ENCODE data around the gene SPON2. TPM values are rescaled to one million over a fixed set of nuclear protein-coding genes. Genes with fewer than 3 reads are reported as not detected.

Gene SPON2
- polyA plus RNA-seq, 6 donors from 2014 or later = 0.56 to 4.1 (median 1.5) TPM

GRCh38 chr4:1179089-1179441 lies 6.7 kb upstream of the SPON2 start:
- no peak overlapping the region for H3K27ac Mint-ChIP-seq
- H3K27me3 Mint-ChIP-seq = peaks cover 0 to 6% (median 0%) of the 10 kb centered on the region in 3 donors
- no peak overlapping the region for H3K4me3 Mint-ChIP-seq
- DNase-seq (no peak), ATAC-seq (ENCODE audit: low read depth in 2 of 2) (no peak)
- peaks cover 8 to 19% (median 15%) of the 10 kb centered on the region in 7 donors for H3K9me3 Mint-ChIP-seq
- H3K36me3 Mint-ChIP-seq = peaks cover 11 to 16% of the 10 kb centered on the region in 2 donors
- peaks cover under 1 to 20% (median 14%) of the 10 kb centered on the region in 3 donors for H3K4me1 Mint-ChIP-seq

GRCh38 chr4:1178300-1179088 lies 6.1 kb upstream of the SPON2 start:
- Mint-ChIP-seq H3K27me3 (peaks cover 0 to 6% (median 0%) of the 10 kb centered on the region in 3 donors), H3K27ac (no peak overlapping the region), H3K4me1 (peaks cover 0 to 14% (median 11%) of the 10 kb centered on the region in 3 donors)

GRCh38 chr4:1177274-1178141 lies 5.1 kb upstream of the SPON2 start:
- peak overlapping the region in 1 of 6 donors; percentile 72 for H3K27ac Mint-ChIP-seq
- H3K4me1 Mint-ChIP-seq = peaks cover 0 to 9% (median 4%) of the 10 kb centered on the region in 3 donors
- ATAC-seq (ENCODE audit: low read depth in 2 of 2) (no peak), DNase-seq (no peak)
- H3K9me3 Mint-ChIP-seq = peaks cover 7 to 19% (median 14%) of the 10 kb centered on the region in 7 donors
- peaks cover 11 to 16% of the 10 kb centered on the region in 2 donors for H3K36me3 Mint-ChIP-seq
- H3K4me3 Mint-ChIP-seq = no peak overlapping the region
- peaks cover 0 to 6% (median 5%) of the 10 kb centered on the region in 3 donors for H3K27me3 Mint-ChIP-seq

More at GRCh38 chr4:1178300-1179088, 6.1 kb upstream of the SPON2 start:
- Mint-ChIP-seq H3K4me3 (no peak overlapping the region), H3K9me3 (peaks cover 8 to 19% (median 15%) of the 10 kb centered on the region in 7 donors), H3K36me3 (peaks cover 11 to 16% of the 10 kb centered on the region in 2 donors)
- no peak for DNase-seq
- ATAC-seq (ENCODE audit: low read depth in 2 of 2) = no peak

DNA sequence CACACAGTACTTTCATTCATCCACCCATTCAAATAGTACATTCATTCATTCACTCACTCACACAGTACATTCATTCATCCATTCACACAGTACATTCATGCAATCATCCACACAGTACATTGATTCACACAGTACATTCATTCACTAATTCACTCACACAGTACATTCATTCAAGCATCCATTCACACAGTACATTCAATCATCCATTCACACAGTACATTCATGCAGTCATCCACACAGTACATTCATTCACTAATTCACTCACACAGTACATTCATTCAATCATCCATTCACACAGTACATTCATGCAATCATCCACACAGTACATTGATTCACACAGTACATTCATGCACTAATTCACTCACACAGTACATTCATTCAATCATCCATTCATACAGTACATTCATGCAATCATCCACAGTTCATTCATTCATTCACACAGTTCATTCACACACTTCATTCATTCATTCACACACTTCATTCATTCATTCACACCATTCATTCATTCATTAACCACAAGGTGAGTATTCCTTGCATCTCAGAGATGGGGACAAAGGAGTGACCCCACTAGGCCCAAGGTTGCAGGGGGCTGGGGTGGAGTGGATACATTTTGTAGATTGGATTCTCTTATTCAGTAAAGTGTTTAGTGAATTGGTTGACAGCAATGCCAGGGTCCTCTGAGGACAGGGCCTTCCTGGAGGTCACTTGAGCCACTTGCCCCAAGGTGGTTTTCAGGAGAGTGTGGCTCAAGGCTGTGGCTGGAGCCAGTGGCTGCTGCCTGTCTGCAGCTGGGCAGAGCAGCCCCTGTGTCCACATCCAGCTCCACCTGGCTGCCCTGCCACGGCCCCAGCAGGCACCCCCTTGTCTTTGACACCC lies 4.3 kb upstream of the SPON2 start:
- peaks cover 6 to 17% (median 12%) of the 10 kb centered on the region in 7 donors for H3K9me3 Mint-ChIP-seq
- ATAC-seq (ENCODE audit: low read depth in 2 of 2) (no peak), DNase-seq (no peak)
- H3K4me1 Mint-ChIP-seq = peaks cover 1 to 6% (median 2%) of the 10 kb centered on the region in 3 donors
- peak overlapping the region in 1 of 8 donors; percentile 5 for H3K4me3 Mint-ChIP-seq
- H3K27ac Mint-ChIP-seq = peak overlapping the region in 1 of 6 donors; percentile 4
- peaks cover 11 to 16% of the 10 kb centered on the region in 2 donors for H3K36me3 Mint-ChIP-seq
- H3K27me3 Mint-ChIP-seq = peaks cover under 1 to 8% (median 6%) of the 10 kb centered on the region in 3 donors

DNA sequence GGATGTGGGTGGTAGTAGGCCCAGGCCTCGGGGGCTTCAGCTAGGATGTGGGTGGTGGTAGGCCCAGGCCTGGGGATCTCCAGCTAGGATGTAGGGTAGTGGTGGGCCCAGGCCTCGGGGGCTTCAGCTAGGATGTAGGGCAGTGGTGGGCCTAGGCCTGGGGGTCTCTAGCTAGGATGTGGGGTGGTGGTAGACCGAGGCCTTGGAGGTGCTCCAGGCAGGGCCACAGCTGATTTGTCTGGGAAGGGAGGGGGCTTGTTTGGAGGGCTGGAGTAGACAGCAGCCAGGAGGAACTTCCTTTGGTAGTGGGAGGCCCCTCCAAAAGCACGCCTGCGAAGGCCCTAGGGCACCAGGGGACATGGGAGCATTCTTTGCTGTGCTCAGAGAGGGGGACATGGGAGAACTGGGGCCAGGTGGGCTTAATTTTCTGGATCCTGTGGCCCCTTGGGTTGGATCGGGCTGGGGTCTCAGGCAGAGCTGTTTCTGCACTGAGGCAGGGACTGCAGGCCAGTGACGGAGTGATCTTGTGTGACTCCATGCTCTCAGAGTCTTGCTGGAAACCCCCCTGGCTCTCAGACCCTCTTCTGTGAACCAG lies 3.3 kb upstream of the SPON2 start:
- Mint-ChIP-seq H3K4me3 (no peak overlapping the region), H3K4me1 (peaks cover 4 to 12% (median 8%) of the 10 kb centered on the region in 3 donors), H3K9me3 (peaks cover 2 to 12% (median 7%) of the 10 kb centered on the region in 7 donors), H3K27ac (peak overlapping the region in 1 of 6 donors; percentile 57), H3K36me3 (peaks cover 5 to 11% of the 10 kb centered on the region in 2 donors), H3K27me3 (peaks cover 6 to 15% (median 8%) of the 10 kb centered on the region in 3 donors)
- no peak for DNase-seq
- ATAC-seq (ENCODE audit: low read depth in 2 of 2) = no peak

DNA sequence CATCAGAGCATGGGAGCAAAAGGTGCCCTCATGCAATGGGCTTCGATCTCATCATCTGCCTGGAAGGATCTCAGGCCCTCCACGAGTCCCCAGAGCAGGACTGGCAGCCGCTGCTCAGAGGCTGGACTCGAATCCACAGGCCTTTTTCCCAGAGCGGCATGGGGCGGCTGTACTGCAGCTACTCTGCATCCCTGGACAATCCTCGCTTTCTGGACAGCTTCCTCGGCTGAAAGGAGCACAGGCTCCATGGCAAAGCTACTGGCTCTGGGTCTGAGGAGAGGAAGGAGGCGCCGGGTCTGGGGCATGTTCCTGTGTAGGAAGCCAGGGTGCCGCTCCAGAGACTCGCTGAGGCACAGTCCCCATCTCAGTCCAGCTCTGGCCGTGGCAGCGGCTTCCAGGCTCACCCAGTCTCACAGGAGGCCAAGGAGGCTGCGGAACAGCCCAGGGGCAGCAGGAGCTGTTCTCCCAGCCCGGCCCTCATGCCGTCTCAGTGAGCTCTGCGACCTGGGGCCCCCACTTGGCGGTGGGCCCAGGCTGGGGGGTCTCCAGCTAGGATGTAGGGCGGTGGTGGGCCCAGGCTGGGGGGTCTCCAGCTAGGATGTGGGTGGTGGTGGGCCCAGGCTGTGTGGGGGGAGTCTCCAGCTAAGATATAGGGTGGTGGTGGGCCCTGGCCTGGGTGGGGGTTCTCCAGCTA lies 2.7 kb upstream of the SPON2 start:
- H3K9me3 Mint-ChIP-seq = peaks cover 0 to 6% (median 2%) of the 10 kb centered on the region in 7 donors
- H3K27me3 Mint-ChIP-seq = peaks cover 6 to 19% (median 8%) of the 10 kb centered on the region in 3 donors
- no peak for ATAC-seq (ENCODE audit: low read depth in 2 of 2)
- H3K36me3 Mint-ChIP-seq = peaks cover 0 to 5% of the 10 kb centered on the region in 2 donors
- no peak for DNase-seq
- peaks cover 7 to 12% (median 8%) of the 10 kb centered on the region in 3 donors for H3K4me1 Mint-ChIP-seq
- H3K4me3 Mint-ChIP-seq = no peak overlapping the region
- peak overlapping the region in 1 of 6 donors; percentile 57 for H3K27ac Mint-ChIP-seq

DNA sequence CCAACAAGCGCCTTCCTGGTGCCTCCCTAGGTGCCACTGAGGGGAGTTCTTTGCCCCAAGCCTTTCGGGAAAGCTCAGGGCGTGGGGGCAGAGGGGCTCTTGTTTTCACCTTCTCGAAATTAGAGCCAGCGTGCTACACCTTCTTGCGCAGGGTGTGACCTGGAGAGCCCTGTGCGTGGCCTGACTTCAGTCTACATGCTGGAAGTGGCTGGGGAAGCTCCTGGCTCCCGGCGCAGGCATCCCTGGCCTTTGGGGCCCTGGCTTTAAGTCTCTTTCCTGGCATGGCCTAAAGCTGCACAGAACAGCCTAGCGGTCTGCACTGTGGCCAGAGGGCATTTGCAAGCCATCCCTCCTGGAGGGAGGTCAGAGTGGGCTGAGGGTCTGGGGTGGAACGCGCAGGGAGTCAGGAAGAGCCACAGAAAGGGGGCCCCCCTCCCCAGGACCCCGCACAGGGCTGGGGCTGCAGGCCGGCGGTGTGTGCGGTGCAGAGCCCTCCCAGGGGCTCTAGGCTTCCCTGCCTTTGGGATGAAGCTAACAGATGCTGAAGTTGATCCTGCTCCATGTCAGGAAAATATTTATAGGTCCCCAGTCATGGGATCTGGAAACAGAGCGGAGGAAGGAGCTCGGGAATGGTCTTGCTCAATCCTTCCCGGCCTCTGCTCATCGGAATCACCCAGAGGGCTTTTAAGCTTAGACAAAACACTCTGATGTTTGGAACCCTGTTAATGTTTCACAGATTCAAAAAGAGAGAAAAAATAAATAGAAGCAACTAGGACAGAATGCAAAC lies 781 bp upstream of the SPON2 start:
- H3K9me3 Mint-ChIP-seq = peaks cover 0 to 2% (median 0%) of the 10 kb centered on the region in 7 donors
- peaks cover 11 to 18% (median 15%) of the 10 kb centered on the region in 3 donors for H3K4me1 Mint-ChIP-seq
- DNase-seq (no peak), ATAC-seq (ENCODE audit: low read depth in 2 of 2) (no peak)
- H3K4me3 Mint-ChIP-seq = peak overlapping the region in 6 of 8 donors; percentile 13 to 82 (median 63)
- H3K27me3 Mint-ChIP-seq = peaks cover 6 to 24% (median 8%) of the 10 kb centered on the region in 3 donors
- H3K27ac Mint-ChIP-seq = peak overlapping the region in 3 of 6 donors; percentile 16 to 72 (median 24)
- no peaks in the 10 kb centered on the region for H3K36me3 Mint-ChIP-seq

GRCh38 chr4:1171311-1172227 lies 814 bp downstream of the SPON2 start:
- no peaks in the 10 kb centered on the region for H3K36me3 Mint-ChIP-seq
- DNase-seq (peak; percentile 63), ATAC-seq (ENCODE audit: low read depth in 2 of 2) (peak; percentile 48)
- H3K4me1 Mint-ChIP-seq = peaks cover 24 to 27% (median 24%) of the 10 kb centered on the region in 3 donors
- H3K27ac Mint-ChIP-seq = peak overlapping the region in 4 of 6 donors; percentile 78 to 90 (median 86)
- H3K4me3 Mint-ChIP-seq = peak overlapping the region; percentile 78 to 90 (median 81)
- peaks cover 0 to 2% (median 0%) of the 10 kb centered on the region in 7 donors for H3K9me3 Mint-ChIP-seq
- peaks cover 5 to 24% (median 8%) of the 10 kb centered on the region in 3 donors for H3K27me3 Mint-ChIP-seq

DNA sequence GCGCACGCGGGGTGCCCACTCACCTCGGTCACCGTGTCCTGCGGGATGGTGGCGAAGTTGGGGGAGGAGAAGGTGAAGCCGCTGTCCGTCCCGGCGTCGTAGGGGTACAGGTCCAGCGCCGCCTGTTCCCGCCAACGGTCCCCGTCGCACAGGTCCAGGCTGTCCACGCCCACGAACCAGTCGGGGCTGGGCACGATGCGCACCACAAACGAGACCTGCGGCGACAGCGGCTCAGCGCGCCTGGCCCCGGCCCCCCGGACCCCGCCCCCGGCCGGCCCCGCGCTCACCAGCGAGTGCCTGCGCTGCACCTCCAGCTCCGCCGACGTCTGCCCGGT lies 1.4 kb downstream of the SPON2 start:
- ATAC-seq (ENCODE audit: low read depth in 2 of 2) (no peak), DNase-seq (no peak)
- Mint-ChIP-seq H3K4me3 (peak overlapping the region; percentile 78 to 90 (median 81)), H3K36me3 (no peaks in the 10 kb centered on the region), H3K9me3 (peaks cover 0 to 2% (median 0%) of the 10 kb centered on the region in 7 donors), H3K27ac (peak overlapping the region in 3 of 6 donors; percentile 12 to 85 (median 78)), H3K27me3 (peaks cover 0 to 24% (median 8%) of the 10 kb centered on the region in 3 donors), H3K4me1 (peaks cover 21 to 29% (median 26%) of the 10 kb centered on the region in 3 donors)

DNA sequence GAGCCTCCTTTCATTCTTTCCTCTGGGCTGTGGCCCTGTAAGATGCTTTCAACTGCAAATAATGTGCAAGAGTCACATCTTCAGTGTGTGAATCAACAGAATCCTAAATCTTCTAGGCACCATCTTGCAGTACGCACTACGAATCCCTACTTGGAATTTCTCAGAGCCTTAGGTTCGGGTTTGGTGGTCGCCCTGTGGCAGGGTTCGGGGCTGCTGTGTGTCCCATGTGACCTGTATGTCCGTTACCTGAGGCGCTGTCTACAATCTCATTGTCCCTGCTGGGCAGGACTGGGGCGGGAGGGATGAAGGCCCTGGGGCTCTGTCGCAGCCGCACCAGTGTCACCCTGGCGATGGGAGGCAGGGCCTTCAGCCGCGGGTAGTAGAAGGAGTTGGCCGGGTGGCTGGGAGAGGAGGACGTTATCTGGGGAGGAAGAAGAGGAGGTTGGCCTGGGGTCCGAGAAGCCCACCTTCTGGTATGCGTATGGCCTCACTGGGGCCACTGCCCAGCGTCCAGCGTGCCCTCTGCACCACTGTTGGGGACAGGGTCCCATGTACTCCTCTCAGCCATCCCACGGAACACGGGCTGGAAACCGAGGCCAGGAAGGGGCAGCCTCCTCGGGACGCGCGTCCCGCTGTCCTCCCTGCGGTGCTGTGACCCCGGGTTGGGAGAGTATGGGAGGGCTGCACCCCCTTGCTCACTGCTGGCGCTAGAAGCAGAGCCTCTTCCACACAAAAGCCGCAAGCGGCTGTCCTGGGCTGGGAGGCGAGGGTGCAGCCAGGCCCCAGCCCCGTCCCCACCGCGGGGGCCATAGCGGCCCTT lies 2.0 kb downstream of the SPON2 start:
- H3K27me3 Mint-ChIP-seq = peaks cover 0 to 24% (median 8%) of the 10 kb centered on the region in 3 donors
- peaks cover 0 to 2% (median 0%) of the 10 kb centered on the region in 7 donors for H3K9me3 Mint-ChIP-seq
- DNase-seq (no peak), ATAC-seq (ENCODE audit: low read depth in 2 of 2) (no peak)
- H3K4me1 Mint-ChIP-seq = peaks cover 21 to 33% (median 26%) of the 10 kb centered on the region in 3 donors
- H3K27ac Mint-ChIP-seq = peak overlapping the region in 4 of 6 donors; percentile 21 to 76 (median 45)
- H3K36me3 Mint-ChIP-seq = no peaks in the 10 kb centered on the region
- peak overlapping the region in 7 of 8 donors; percentile 59 to 84 (median 65) for H3K4me3 Mint-ChIP-seq
